Measurements from ENCODE around the gene ANKRD34A. TPM values are rescaled to one million over a fixed set of nuclear protein-coding genes. Genes with fewer than 3 reads are reported as not detected.

ANKRD34A gene
- polyA plus RNA-seq, 1 experiment: 0.83 TPM

DNA sequence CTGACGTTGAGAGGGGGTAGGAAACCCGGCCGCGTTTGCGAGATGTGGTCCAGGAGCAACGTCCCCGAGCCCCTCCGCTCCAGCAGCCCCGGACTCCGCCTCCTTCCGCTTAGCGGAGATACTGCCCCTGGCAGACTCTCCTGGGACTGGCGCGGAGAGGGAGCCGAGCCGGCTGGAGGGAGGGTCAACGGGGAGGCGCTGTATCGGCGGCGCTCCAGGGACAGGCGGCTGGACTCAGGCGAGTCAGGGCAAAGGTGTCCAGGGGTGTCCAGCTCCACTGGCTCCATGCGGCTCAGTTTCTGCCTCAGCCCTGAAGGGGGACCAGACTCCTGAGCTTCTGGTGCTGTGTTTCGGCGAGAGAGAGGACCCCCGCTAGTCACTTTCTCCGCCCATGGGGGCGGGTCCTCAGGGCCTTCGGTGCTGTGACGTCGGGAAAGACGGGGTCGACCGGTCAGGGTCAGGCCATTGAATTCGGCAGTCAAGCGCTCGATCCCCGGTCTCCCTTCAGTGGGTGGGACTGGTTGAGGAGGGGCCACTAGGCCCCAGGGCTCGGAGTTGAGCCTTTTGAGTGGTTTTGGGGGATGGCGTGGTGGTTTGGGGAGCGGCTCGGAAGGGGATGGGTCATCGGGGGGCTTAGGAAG, 3.8 kb downstream of the ANKRD34A start:
- no peaks in the 10 kb centered on the region; the same call in 1 of the 2 replicates for H3K9me3 ChIP-seq (ENCODE audit: control insufficient read depth, insufficient read depth, low read length)
- H3K27me3 ChIP-seq (ENCODE audit: control insufficient read depth, insufficient read depth, low read length): no peaks in the 10 kb centered on the region
- H3K27ac ChIP-seq (ENCODE audit: low read depth, low read length): peak overlapping the region; percentile 25
- CTCF ChIA-PET: no interaction called here
- peak; percentile 26 for TF ChIP-seq CTCF (IDR thresholded peaks at IDR 0.05; ENCODE audit: low read depth, low read length)
- H3K4me3 ChIP-seq (ENCODE audit: low read depth, low read length): peak overlapping the region; percentile 72
- no peak for DNase-seq (ENCODE audit: low read depth, low spot score)
- POLR2A ChIA-PET: no interaction called here

GRCh38 chr1:145959957-145960467, 4.4 kb downstream of the ANKRD34A start:
- TF ChIP-seq CTCF (IDR thresholded peaks at IDR 0.05; ENCODE audit: low read depth, low read length): no peak
- CTCF ChIA-PET: interaction anchor here (0.5 kb wide), 1 partner anchor 78 kb away, joined by 3 read pairs; no protein-coding TSS in a partner anchor
- H3K27ac ChIP-seq (ENCODE audit: low read depth, low read length): no peak overlapping the region
- H3K27me3 ChIP-seq (ENCODE audit: control insufficient read depth, insufficient read depth, low read length): no peaks in the 10 kb centered on the region
- DNase-seq (ENCODE audit: low read depth, low spot score): no peak
- POLR2A ChIA-PET: no interaction called here
- H3K9me3 ChIP-seq (ENCODE audit: control insufficient read depth, insufficient read depth, low read length): no peaks in the 10 kb centered on the region; the same call in 1 of the 2 replicates
- peak overlapping the region; percentile 72 for H3K4me3 ChIP-seq (ENCODE audit: low read depth, low read length)

GRCh38 chr1:145959333-145959732, 5.0 kb downstream of the ANKRD34A start:
- ChIA-PET POLR2A (no interaction called here), CTCF (interaction anchor here (0.5 to 0.9 kb wide), 2 partner anchors 55 to 79 kb away, joined by 3 to 6 read pairs; no protein-coding TSS in a partner anchor)
- Histone ChIP-seq H3K27ac (ENCODE audit: low read depth, low read length) (no peak overlapping the region), H3K27me3 (ENCODE audit: control insufficient read depth, insufficient read depth, low read length) (no peaks in the 10 kb centered on the region), H3K9me3 (ENCODE audit: control insufficient read depth, insufficient read depth, low read length) (no peaks in the 10 kb centered on the region; the same call in 1 of the 2 replicates), H3K4me3 (ENCODE audit: low read depth, low read length) (no peak overlapping the region)
- no peak for TF ChIP-seq CTCF (IDR thresholded peaks at IDR 0.05; ENCODE audit: low read depth, low read length)
- no peak for DNase-seq (ENCODE audit: low read depth, low spot score)

DNA sequence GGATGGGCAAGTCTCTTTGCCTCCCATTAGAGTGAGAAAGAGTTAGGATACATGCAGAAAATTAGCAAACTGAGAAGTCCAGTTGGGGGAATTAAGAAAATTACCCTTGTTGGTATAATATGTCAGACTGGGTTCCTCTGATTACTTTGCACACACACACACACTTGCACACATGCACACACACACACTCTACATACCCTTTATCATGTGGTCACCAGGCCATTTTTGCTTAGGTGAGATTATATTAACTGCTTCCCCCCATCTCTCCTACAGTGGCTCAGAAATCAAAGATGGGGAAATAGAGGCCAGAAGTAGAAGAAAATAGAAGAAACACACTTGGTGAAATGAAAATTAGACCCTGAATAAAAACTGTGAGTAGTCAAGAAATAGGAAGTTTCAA, 5.6 kb downstream of the ANKRD34A start:
- ChIA-PET POLR2A (interaction anchor here (0.9 kb wide), 1 partner anchor 114 kb away, joined by 3 read pairs; the partner anchor contains the start of gene NUDT17), CTCF (interaction anchor here (0.9 to 1.8 kb wide), 3 partner anchors 19 to 56 kb away, joined by 6 to 9 read pairs (median 7); no protein-coding TSS in a partner anchor)
- no peak for TF ChIP-seq CTCF (IDR thresholded peaks at IDR 0.05; ENCODE audit: low read depth, low read length)
- Histone ChIP-seq H3K9me3 (ENCODE audit: control insufficient read depth, insufficient read depth, low read length) (no peaks in the 10 kb centered on the region; the same call in 1 of the 2 replicates), H3K4me3 (ENCODE audit: low read depth, low read length) (no peak overlapping the region), H3K27me3 (ENCODE audit: control insufficient read depth, insufficient read depth, low read length) (no peaks in the 10 kb centered on the region), H3K27ac (ENCODE audit: low read depth, low read length) (no peak overlapping the region)
- no peak for DNase-seq (ENCODE audit: low read depth, low spot score)

All from AG04450 (cell line).